ENCODE measurements around the gene WNK2.
"Not testable (repeated sequence)": the region's sequence is repeated elsewhere in the genome, so short reads cannot be mapped to it uniquely, and the experiment has no call there.

The WNK2 gene

GRCh38 chr9:93236541-93237206 is 52.7 kb downstream of the WNK2 start:
- DNase-seq (ENCODE audit: low read depth in 2 of 2): no peak

- DNase-seq (ENCODE audit: low read depth in 2 of 2): no peak
Measured at GRCh38 chr9:93237540-93237939, 53.6 kb downstream of the WNK2 start.

DNA sequence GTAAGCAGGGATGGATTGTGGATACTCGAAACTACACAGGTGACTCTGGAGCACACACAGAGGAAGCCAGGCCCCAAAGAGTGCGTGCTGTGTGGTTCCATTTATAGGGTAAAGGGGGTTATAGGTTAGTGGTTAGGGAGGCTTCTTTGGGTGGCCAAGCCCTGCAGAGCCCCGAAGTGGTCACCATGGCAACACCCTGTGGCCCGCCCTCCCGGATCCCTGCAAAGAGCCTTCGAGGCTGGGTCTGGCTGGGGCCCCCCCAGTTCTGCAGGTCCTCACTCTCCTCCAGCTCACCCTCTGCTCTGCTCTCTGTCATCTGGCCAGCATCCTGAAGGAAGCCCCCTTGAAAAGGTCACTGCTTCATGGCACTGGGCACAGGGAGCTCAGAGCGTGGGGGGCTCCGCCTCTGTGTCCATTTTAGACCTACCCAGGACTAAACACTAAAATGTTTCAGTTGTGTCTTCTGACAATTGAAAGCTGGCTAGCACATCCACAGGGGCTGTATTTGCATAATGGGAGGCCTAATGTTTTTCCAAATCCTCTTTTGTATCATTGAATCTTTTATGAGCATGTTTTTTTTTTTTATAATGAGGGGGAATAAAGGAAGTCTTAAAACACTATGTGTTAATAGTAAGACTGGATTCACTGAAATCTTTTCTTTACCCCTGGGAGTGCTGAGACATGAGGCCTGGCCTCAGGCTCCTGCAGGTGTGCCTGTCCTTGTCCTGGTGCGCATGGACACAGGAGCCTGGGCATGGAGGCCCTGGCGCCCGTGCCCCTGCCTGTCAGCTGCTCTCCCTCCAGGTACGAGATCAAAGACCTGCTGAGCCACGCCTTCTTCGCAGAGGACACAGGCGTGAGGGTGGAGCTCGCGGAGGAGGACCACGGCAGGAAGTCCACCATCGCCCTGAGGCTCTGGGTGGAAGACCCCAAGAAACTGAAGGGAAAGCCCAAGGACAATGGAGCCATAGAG is 55.3 kb downstream of the WNK2 start:
- DNase-seq (ENCODE audit: low read depth in 2 of 2): no peak

- DNase-seq (ENCODE audit: low read depth in 2 of 2): no peak
Measured at GRCh38 chr9:93240891-93241334, 57.0 kb downstream of the WNK2 start.

DNA sequence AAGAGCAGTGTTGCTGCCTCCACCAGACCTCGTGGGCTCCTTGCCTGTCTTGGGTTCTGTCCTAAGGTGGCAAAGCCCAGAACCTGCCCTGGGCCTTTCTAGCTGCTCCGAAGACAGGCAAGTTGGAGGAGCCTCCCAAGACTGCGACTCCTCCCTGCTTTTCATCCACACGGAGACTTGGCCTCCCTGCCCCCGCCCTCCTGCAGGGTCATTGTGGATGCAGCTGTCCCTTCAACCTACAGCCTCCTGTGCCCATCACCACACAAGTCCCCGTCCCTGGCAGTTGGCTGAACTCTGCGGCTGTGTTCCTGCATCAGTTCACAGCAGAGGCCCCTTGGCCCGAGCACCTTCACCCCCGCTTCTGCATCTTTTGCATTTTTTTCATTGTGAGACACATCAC is 59.2 kb downstream of the WNK2 start:
- DNase-seq (ENCODE audit: low read depth in 2 of 2): no peak

- no peak for DNase-seq (ENCODE audit: low read depth in 2 of 2)
Measured at GRCh38 chr9:93244101-93244500, 60.2 kb downstream of the WNK2 start.

DNA sequence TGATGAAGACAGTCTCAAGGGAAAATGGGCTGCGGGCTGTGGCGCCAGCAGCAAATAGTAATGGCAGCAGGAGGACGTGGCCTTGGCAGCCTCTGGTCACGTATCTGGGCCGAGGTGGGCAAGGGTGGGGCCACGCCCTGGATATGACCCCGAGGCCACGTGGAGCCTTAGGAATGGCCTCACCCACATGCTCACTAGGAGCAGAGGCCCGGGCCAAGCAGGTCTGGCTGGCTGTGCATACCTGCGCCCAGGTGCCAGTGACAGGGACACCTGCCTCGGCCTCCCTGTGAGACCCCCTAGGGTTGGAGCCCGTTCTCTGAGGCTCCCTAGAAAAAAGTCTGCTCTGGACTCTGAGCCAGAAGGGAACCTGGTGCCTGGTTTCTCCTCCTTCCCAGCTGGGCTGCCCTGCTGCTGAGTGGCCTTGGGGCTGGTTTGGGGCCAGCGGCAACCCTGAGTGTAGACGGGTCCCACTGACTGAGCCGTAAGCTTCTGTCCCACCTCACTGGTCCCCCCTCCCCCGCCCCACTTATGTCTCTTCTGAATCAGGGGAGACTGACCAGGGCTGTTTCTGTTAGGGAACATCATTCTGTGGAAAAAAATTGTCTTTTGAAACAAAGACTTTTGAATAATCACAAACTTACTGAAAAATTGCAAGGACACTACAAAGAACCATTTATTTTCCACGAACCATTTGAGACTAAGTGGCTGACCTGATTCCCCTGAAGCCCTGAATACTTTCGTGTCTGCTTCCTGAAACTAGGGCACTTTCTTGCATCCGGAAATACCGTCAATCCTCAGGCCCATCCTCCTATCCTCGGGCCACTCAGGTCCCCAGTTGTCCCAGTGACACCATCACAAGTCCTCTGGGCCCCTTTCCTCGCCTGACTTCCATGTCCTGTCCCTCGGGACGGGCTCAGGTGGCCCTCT is 60.8 kb downstream of the WNK2 start:
- no peak for DNase-seq (ENCODE audit: low read depth in 2 of 2)

DNA sequence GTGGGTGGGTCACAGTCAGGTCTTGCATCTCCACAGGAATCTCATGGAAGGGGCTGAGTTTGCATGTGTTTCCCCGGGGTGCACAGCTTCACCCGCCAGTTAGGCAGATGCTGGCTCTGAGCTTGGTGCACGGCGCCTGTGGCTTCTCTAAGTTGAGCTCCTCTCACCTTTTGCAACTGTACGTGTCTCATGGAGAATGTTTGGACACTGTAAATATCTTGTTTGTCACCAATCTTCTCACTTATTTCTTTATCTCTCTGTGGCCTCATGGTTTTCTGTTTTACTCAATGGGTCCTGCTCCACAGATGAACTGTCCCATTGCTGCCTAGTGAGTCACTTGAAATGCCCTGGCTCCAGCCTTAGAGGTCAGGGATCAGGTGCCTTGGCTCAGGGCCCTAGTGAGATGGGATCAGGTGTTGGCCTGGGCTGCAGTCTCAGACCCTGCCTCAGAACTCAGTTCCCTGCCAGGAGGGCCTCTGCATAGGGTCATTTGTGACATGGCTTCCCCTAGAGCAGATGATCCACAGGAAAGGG is 61.6 kb downstream of the WNK2 start:
- no peak for DNase-seq (ENCODE audit: low read depth in 2 of 2)

DNA sequence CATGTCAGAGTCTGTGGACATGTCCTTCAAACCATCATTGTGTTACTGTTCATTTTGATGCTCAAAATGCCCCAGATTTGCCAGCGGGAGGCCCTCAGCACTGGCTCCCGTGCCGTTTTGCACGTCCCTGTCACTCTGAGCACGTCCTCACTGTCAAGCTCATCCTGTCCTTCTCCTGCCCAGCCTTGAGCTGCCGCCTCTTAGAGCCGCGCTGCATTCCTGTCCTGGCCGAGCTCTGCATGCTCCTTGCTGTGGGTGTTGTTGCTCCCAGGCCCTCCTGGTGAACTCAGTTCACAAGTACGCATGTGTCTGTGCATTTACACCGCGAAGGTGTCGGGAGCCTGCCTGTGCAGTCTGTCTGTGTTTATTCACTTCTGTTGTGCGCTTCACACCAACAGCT is 62.2 kb downstream of the WNK2 start:
- no peak for DNase-seq (ENCODE audit: low read depth in 2 of 2)

- no peak for DNase-seq (ENCODE audit: low read depth in 2 of 2)
Measured at GRCh38 chr9:93246526-93246925, 62.6 kb downstream of the WNK2 start.

GRCh38 chr9:93247099-93247865 is 63.3 kb downstream of the WNK2 start:
- DNase-seq (ENCODE audit: low read depth in 2 of 2): no peak

DNA sequence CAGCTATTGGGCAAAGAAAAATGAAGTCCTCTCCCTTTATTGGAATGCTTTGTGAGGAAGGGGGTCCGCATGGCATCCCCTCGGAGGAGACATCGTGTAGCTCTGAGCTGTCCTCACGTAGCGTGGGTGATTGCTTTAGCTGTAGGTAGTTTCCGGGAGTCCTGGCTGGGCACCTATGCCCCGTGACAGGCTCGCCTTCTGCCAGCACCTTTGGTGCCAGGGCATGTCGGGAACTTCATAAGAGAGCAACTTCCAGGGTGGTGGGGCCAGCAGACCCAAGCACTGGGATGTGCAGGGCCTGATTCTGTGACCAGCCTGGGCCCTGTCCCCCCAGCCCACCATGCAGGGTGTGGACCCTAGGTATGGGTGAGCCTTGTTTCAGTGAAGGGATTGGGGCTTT is 64.0 kb downstream of the WNK2 start:
- no peak for DNase-seq (ENCODE audit: low read depth in 2 of 2)

GRCh38 chr9:93248386-93249040 is 64.6 kb downstream of the WNK2 start:
- DNase-seq (ENCODE audit: low read depth in 2 of 2): no peak

DNA sequence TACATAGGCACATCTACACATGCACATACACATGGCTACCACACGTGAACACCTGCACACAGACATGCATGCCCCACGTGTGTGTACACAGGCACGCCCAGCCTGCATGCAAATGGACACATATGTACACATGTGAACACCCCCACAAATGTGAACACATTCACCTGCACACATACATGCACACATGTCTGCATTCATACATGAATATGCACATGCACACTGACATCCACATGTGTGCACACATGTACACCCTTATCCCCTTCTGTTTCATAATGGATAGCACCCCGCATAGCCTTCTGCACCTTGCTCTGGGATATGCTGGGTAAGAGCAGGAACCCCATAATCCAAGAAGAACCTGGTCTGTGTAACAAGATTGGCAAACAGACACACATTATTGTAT is 66.2 kb downstream of the WNK2 start:
- no peak for DNase-seq (ENCODE audit: low read depth in 2 of 2)

GRCh38 chr9:93251309-93251708 is 67.4 kb downstream of the WNK2 start:
- not testable (repeated sequence) for DNase-seq (ENCODE audit: low read depth in 2 of 2)

DNA sequence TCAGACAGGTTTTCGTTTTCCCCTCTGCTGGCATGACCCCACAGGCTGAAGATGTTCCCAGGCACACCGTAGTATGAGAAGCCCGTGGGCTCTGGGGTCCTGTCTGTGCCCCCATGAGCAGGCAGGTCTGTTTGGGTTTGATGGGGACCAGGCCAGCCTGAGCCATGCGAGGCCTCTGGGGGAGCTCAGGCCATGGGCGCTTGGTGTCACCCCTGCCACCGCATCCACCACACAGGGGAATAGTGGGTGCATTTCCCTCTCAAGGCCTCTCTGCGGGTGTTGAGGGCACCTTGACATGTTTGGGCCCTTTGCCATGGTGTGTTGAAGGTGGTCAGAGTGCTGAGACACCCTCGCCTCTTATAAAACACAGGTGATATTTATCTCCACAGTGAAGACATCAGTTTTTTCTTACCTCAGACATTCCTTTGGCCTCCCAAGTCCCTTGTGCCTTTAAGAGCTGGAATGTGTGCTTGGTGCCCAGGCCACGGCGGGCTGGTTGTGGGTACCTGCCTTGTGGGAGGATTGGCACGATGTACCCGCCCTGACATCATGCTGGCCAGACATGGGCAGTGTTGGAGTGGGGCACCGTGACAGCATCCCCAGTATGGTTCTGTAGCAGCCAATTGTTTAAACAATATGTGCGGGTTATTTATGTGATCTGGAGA is 68.3 kb downstream of the WNK2 start:
- no peak for DNase-seq (ENCODE audit: low read depth in 2 of 2)

DNA sequence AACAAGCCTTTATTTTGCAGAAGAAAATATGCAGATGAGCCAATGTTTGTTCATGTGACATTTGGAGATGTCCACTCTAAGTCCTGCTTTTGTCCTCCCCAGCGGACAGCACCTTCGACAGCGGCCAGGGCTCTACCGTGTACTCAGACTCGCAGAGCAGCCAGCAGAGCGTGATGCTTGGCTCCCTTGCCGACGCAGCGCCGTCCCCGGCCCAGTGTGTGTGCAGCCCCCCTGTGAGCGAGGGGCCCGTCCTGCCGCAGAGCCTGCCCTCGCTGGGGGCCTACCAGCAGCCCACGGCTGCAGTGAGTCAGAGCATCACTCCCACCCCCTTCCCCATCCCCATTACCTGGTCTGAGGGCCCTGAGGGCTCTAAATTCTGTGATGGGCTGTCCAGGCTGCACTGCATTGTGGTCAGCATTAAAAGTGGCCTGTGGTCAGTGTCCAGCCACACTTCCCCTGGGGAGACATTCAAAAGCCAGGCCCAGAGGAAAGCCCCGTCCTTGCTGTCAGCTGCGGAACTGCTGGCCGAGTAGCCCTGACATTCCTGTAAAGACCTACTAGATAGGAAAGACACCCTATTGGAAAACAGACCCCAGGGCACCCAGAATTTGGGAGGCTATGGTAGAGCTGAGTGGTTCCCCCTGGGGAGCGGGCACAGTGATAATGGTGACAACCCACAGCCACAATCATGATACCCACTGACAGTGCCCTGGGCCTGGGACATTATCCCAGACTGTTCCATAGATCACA is 69.0 kb downstream of the WNK2 start:
- no peak for DNase-seq (ENCODE audit: low read depth in 2 of 2)

DNA sequence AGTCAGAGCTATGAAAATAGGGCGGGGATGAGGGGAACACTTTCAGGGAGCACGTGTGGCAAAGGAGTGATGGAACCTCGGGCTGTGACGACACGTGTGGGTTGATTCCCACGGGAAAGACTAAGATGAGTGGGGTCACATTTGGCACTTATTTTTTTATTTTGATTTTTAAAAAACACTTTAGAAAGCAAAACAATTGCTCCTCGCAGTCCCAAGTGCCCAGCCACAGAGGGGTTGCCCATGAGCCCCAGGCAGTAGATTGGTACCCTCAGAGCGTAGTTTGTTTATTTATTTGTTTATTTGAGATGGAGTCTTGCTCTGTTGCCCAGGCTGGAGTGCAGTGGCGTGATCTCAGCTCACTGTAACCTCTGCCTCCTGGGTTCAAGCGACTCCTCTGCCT is 69.7 kb downstream of the WNK2 start:
- no peak for DNase-seq (ENCODE audit: low read depth in 2 of 2)

DNA sequence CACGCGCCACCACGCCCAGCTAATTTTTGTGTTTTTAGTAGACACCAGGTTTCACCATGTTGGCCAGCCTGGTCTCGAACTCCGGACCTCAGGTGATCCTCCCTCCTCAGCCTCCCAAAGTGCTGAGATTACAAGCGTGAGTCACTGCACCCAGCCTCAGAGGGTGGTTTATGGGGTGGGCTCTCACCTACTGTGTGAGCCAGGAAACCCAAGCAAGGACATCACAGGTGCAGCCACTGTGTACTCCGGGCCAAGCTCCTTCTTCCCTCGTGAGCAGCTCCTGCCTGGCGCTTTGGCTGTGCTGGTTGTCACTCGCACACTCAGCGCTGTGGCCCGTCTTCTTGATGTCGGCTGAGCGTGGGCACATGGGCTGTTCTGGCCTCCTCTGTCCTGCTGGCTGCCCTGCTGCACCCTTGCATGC is 70.1 kb downstream of the WNK2 start:
- DNase-seq (ENCODE audit: low read depth in 2 of 2): no peak

Data from stimulated activated CD4-positive, alpha-beta T cell treated with anti-CD3 and anti-CD28 coated beads, Interleukin-1b, Interleukin-23, amount 100 ng/mL, for 4 hours (primary cell).